Tibial nerve (tissue), 4 donors: Measurements from ENCODE around the gene ERVV-1.

Source experiments
- CTCF ChIP-seq, 5 experiments: fragments of 200-600 bp in 3 of 5; fragments of 450-650 bp in 2 of 5; sonication (generic) in 3 of 5; IDR thresholded peaks; one replicate each; pipeline ENCODE4 v1.5.1; 2016 to 2019; ENCODE audit warnings: antibody characterized with exemption in 5 of 5, mild to moderate bottlenecking in 3 of 5, moderate library complexity in 2 of 5
- EP300 ChIP-seq, 2 donors: sonication (generic); formaldehyde crosslinking; IDR thresholded peaks; one replicate each; pipeline ENCODE4 v1.6.1; 2017; ENCODE audit warnings: antibody characterized with exemption in 2 of 2, mild to moderate bottlenecking in 1 of 2
- POLR2A ChIP-seq, 2 donors: fragments of 450-650 bp; IDR thresholded peaks; one replicate each; pipeline ENCODE4 v1.6.1; 2017; ENCODE audit warnings: antibody characterized with exemption in 2 of 2, mild to moderate bottlenecking in 2 of 2, moderate library complexity in 2 of 2

GRCh38 chr19:53015730-53016129 is 2.0 kb downstream of the ERVV-1 start:
- no peak for TF ChIP-seq CTCF (IDR thresholded peaks at IDR 0.05)
- no peak for TF ChIP-seq POLR2A (IDR thresholded peaks at IDR 0.05)
- no peak for TF ChIP-seq EP300 (IDR thresholded peaks at IDR 0.05)
